Measurements from ENCODE around the gene CACNA2D1.

Gene CACNA2D1

GRCh38 chr7:81934596-81935301, 508.8 kb downstream of the CACNA2D1 start:
- no peak overlapping the region for H3K27ac ChIP-seq (ENCODE audit: low read length, poor library complexity, severe bottlenecking)
- no peak overlapping the region for H3K23ac ChIP-seq (ENCODE audit: low read length in 2 of 2)
- H2BK15ac ChIP-seq (ENCODE audit: low read depth, poor library complexity, severe bottlenecking): no peak overlapping the region
- H3K79me1 ChIP-seq (replicated peaks; ENCODE audit: low read length, poor library complexity, severe bottlenecking): no peaks in the 10 kb centered on the region
- no peak overlapping the region for H2BK12ac ChIP-seq (ENCODE audit: low read length in 2 of 2)
- H2BK120ac ChIP-seq (ENCODE audit: low read depth, low read length): no peak overlapping the region
- H3K14ac ChIP-seq (ENCODE audit: low read length in 2 of 2): no peak overlapping the region
- DNase-seq: no peak
- H3K27me3 ChIP-seq (ENCODE audit: control insufficient read depth in 1 of 2, insufficient read depth in 1 of 2, low read length in 2 of 2): no peaks in the 10 kb centered on the region
- H3K9ac ChIP-seq (ENCODE audit: low read length): no peak overlapping the region
- H4K8ac ChIP-seq (ENCODE audit: low read length): no peak overlapping the region
- H2AK5ac ChIP-seq (ENCODE audit: low read length, severe bottlenecking): no peak overlapping the region
- no peak overlapping the region for H2BK5ac ChIP-seq (ENCODE audit: low read depth, low read length, poor library complexity, severe bottlenecking)
- no peaks in the 10 kb centered on the region for H3K4me1 ChIP-seq (ENCODE audit: control insufficient read depth, insufficient read depth, low read depth, low read length)
- 93% methylated on average over 3 of the region's 6 CpGs for WGBS
- no peaks in the 10 kb centered on the region for H3K36me3 ChIP-seq (ENCODE audit: control insufficient read depth in 1 of 2, insufficient read depth in 2 of 2, low read depth in 1 of 2, low read length in 2 of 2)
- H3K18ac ChIP-seq (ENCODE audit: low read depth in 1 of 2, low read length in 2 of 2): no peak overlapping the region
- no peaks in the 10 kb centered on the region for H3K9me3 ChIP-seq (ENCODE audit: control insufficient read depth, low read length)
- H4K91ac ChIP-seq (ENCODE audit: low read length): no peak overlapping the region
- H2AFZ ChIP-seq (ENCODE audit: low read depth, low read length): no peak overlapping the region
- H3K4me2 ChIP-seq (ENCODE audit: low read length, poor library complexity, severe bottlenecking): no peak overlapping the region
- H3K4me3 ChIP-seq (ENCODE audit: insufficient read depth in 1 of 2, low read depth in 1 of 2, low read length in 2 of 2): no peak overlapping the region
- H3K4ac ChIP-seq (ENCODE audit: low read depth in 1 of 2, low read length in 2 of 2): no peak overlapping the region

- H3K9ac ChIP-seq (ENCODE audit: low read length): no peak overlapping the region
- no peaks in the 10 kb centered on the region for H3K4me1 ChIP-seq (ENCODE audit: control insufficient read depth, insufficient read depth, low read depth, low read length)
- no peaks in the 10 kb centered on the region for H3K9me3 ChIP-seq (ENCODE audit: control insufficient read depth, low read length)
- H2AFZ ChIP-seq (ENCODE audit: low read depth, low read length): no peak overlapping the region
- no peak overlapping the region for H3K4me3 ChIP-seq (ENCODE audit: insufficient read depth in 1 of 2, low read depth in 1 of 2, low read length in 2 of 2)
- H2BK12ac ChIP-seq (ENCODE audit: low read length in 2 of 2): no peak overlapping the region
- H4K91ac ChIP-seq (ENCODE audit: low read length): no peak overlapping the region
- H3K36me3 ChIP-seq (ENCODE audit: control insufficient read depth in 1 of 2, insufficient read depth in 2 of 2, low read depth in 1 of 2, low read length in 2 of 2): no peaks in the 10 kb centered on the region
- DNase-seq: no peak
- no peak overlapping the region for H4K8ac ChIP-seq (ENCODE audit: low read length)
- WGBS: 89% methylated on average over 1 of the region's 2 CpGs
- no peaks in the 10 kb centered on the region for H3K79me1 ChIP-seq (replicated peaks; ENCODE audit: low read length, poor library complexity, severe bottlenecking)
- no peak overlapping the region for H2AK5ac ChIP-seq (ENCODE audit: low read length, severe bottlenecking)
- H2BK5ac ChIP-seq (ENCODE audit: low read depth, low read length, poor library complexity, severe bottlenecking): no peak overlapping the region
- no peak overlapping the region for H3K18ac ChIP-seq (ENCODE audit: low read depth in 1 of 2, low read length in 2 of 2)
- no peak overlapping the region for H3K27ac ChIP-seq (ENCODE audit: low read length, poor library complexity, severe bottlenecking)
- no peak overlapping the region for H3K23ac ChIP-seq (ENCODE audit: low read length in 2 of 2)
- H2BK120ac ChIP-seq (ENCODE audit: low read depth, low read length): no peak overlapping the region
- H3K4me2 ChIP-seq (ENCODE audit: low read length, poor library complexity, severe bottlenecking): no peak overlapping the region
- no peaks in the 10 kb centered on the region for H3K27me3 ChIP-seq (ENCODE audit: control insufficient read depth in 1 of 2, insufficient read depth in 1 of 2, low read length in 2 of 2)
- no peak overlapping the region for H3K4ac ChIP-seq (ENCODE audit: low read depth in 1 of 2, low read length in 2 of 2)
- H3K14ac ChIP-seq (ENCODE audit: low read length in 2 of 2): no peak overlapping the region
- no peak overlapping the region for H2BK15ac ChIP-seq (ENCODE audit: low read depth, poor library complexity, severe bottlenecking)
Measured at GRCh38 chr7:81932936-81933335, 510.6 kb downstream of the CACNA2D1 start.

GRCh38 chr7:81929386-81929785, 514.2 kb downstream of the CACNA2D1 start:
- no peak overlapping the region for H3K18ac ChIP-seq (ENCODE audit: low read depth in 1 of 2, low read length in 2 of 2)
- peak overlapping the region; percentile 24 for H3K9ac ChIP-seq (ENCODE audit: low read length)
- no peak overlapping the region for H3K27ac ChIP-seq (ENCODE audit: low read length, poor library complexity, severe bottlenecking)
- no peak overlapping the region for H4K91ac ChIP-seq (ENCODE audit: low read length)
- no peaks in the 10 kb centered on the region for H3K27me3 ChIP-seq (ENCODE audit: control insufficient read depth in 1 of 2, insufficient read depth in 1 of 2, low read length in 2 of 2)
- H2AK5ac ChIP-seq (ENCODE audit: low read length, severe bottlenecking): no peak overlapping the region
- H2BK5ac ChIP-seq (ENCODE audit: low read depth, low read length, poor library complexity, severe bottlenecking): no peak overlapping the region
- H3K14ac ChIP-seq (ENCODE audit: low read length in 2 of 2): no peak overlapping the region
- no peaks in the 10 kb centered on the region for H3K4me1 ChIP-seq (ENCODE audit: control insufficient read depth, insufficient read depth, low read depth, low read length)
- no peak overlapping the region for H3K4ac ChIP-seq (ENCODE audit: low read depth in 1 of 2, low read length in 2 of 2)
- no peak overlapping the region for H2BK120ac ChIP-seq (ENCODE audit: low read depth, low read length)
- peak; percentile 20 for DNase-seq
- no peaks in the 10 kb centered on the region for H3K36me3 ChIP-seq (ENCODE audit: control insufficient read depth in 1 of 2, insufficient read depth in 2 of 2, low read depth in 1 of 2, low read length in 2 of 2)
- H3K4me2 ChIP-seq (ENCODE audit: low read length, poor library complexity, severe bottlenecking): no peak overlapping the region
- H3K79me1 ChIP-seq (replicated peaks; ENCODE audit: low read length, poor library complexity, severe bottlenecking): no peaks in the 10 kb centered on the region
- no peak overlapping the region for H3K23ac ChIP-seq (ENCODE audit: low read length in 2 of 2)
- no peak overlapping the region for H2AFZ ChIP-seq (ENCODE audit: low read depth, low read length)
- no peaks in the 10 kb centered on the region for H3K9me3 ChIP-seq (ENCODE audit: control insufficient read depth, low read length)
- no peak overlapping the region for H2BK15ac ChIP-seq (ENCODE audit: low read depth, poor library complexity, severe bottlenecking)
- H2BK12ac ChIP-seq (ENCODE audit: low read length in 2 of 2): no peak overlapping the region
- H4K8ac ChIP-seq (ENCODE audit: low read length): no peak overlapping the region
- H3K4me3 ChIP-seq (ENCODE audit: insufficient read depth in 1 of 2, low read depth in 1 of 2, low read length in 2 of 2): no peak overlapping the region

GRCh38 chr7:81926154-81926553, 517.4 kb downstream of the CACNA2D1 start:
- Histone ChIP-seq H3K27me3 (ENCODE audit: control insufficient read depth in 1 of 2, insufficient read depth in 1 of 2, low read length in 2 of 2) (no peaks in the 10 kb centered on the region), H3K27ac (ENCODE audit: low read length, poor library complexity, severe bottlenecking) (no peak overlapping the region), H3K4ac (ENCODE audit: low read depth in 1 of 2, low read length in 2 of 2) (no peak overlapping the region), H4K8ac (ENCODE audit: low read length) (no peak overlapping the region), H2AK5ac (ENCODE audit: low read length, severe bottlenecking) (no peak overlapping the region), H2BK5ac (ENCODE audit: low read depth, low read length, poor library complexity, severe bottlenecking) (no peak overlapping the region), H3K79me1 (replicated peaks; ENCODE audit: low read length, poor library complexity, severe bottlenecking) (no peaks in the 10 kb centered on the region), H3K23ac (ENCODE audit: low read length in 2 of 2) (no peak overlapping the region), H3K18ac (ENCODE audit: low read depth in 1 of 2, low read length in 2 of 2) (no peak overlapping the region), H3K9me3 (ENCODE audit: control insufficient read depth, low read length) (no peaks in the 10 kb centered on the region), H3K9ac (ENCODE audit: low read length) (no peak overlapping the region), H3K4me3 (ENCODE audit: insufficient read depth in 1 of 2, low read depth in 1 of 2, low read length in 2 of 2) (no peak overlapping the region), H2BK12ac (ENCODE audit: low read length in 2 of 2) (no peak overlapping the region), H2AFZ (ENCODE audit: low read depth, low read length) (no peak overlapping the region), H2BK15ac (ENCODE audit: low read depth, poor library complexity, severe bottlenecking) (no peak overlapping the region), H4K91ac (ENCODE audit: low read length) (no peak overlapping the region), H3K4me2 (ENCODE audit: low read length, poor library complexity, severe bottlenecking) (no peak overlapping the region), H3K4me1 (ENCODE audit: control insufficient read depth, insufficient read depth, low read depth, low read length) (no peaks in the 10 kb centered on the region), H3K36me3 (ENCODE audit: control insufficient read depth in 1 of 2, insufficient read depth in 2 of 2, low read depth in 1 of 2, low read length in 2 of 2) (no peaks in the 10 kb centered on the region), H2BK120ac (ENCODE audit: low read depth, low read length) (no peak overlapping the region), H3K14ac (ENCODE audit: low read length in 2 of 2) (no peak overlapping the region)
- DNase-seq: no peak
- no CpG with 5 or more reads among the region's 2 CpGs for WGBS
